ENCODE data around the gene FCRL4.
"Not testable (repeated sequence)": the region's sequence is repeated elsewhere in the genome, so short reads cannot be mapped to it uniquely, and the experiment has no call there.

Gene FCRL4

DNA sequence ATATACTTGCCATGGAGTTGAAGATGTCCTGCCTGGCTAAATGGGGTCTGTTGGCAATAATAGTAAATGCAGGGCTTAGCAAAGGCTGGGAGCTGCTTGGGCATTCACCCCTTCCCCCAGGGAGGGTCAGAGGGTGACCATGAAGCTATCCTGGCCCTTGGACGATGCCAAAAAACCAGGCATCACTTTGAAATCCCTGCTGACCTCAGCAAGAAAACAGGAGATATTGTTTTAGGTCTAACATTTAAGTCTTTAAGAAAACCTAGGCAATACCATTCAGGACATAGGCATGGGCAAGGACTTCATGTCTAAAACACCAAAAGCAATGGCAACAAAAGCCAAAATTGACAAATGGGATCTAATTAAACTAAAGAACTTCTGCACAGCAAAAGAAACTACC, 49.8 kb downstream of the FCRL4 start:
- not testable (repeated sequence) for H3K27me3 ChIP-seq (ENCODE audit: insufficient read depth, low read length); H3K9me3 ChIP-seq (ENCODE audit: insufficient read depth, low read depth, low read length); H3K9ac ChIP-seq (ENCODE audit: low read depth, low read length); H3K36me3 ChIP-seq (ENCODE audit: insufficient read depth, low read length); H3K4me3 ChIP-seq (ENCODE audit: low read length); H3K4me1 ChIP-seq (ENCODE audit: insufficient read depth, low read length); H3K27ac ChIP-seq (ENCODE audit: low read depth, low read length)
- whole genome bisulfite sequencing = 100% methylated on average over 1 of the region's 1 CpG

DNA sequence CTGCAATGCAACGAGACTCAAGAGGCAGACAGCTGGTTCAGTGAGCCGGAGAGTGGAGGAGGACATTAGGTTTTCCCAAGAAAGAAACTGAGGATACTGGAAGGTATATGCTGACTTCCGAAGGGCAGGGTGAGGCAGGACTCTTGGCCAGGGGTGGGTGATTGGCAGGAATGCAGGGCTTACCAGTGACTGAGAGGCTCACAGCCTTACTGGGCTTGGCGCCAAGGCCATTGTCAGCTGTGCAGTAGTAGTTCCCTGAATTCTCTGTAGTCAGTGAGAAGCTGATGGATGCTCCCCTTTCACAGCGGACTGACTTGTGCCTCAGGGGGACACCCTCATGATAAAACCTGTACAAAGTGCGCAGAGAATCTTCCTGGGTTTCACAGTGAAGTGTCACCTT, 55.2 kb downstream of the FCRL4 start:
- WGBS = 91% methylated on average over 6 of the region's 6 CpGs
- H3K27ac ChIP-seq (ENCODE audit: low read depth, low read length) = no peak overlapping the region

DNA sequence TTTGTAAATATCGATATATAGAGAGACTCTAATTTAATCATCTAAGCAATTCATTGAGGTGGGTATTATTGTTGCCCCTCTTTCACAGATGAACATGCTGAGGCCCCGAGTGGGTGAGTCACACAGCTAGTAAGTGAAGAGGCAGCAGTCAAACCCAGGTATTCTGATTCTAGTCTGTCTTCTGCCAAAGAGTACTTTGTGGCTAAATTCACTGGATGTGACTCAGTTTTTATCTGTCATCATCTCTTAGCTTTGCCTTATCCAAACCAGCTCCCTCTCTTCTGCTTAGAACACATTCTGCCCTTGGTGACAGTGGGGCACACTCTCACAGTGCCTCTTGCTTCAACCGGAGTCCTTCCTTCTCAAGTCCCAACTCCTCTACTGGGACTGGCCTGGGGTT, 57.0 kb downstream of the FCRL4 start:
- 94% methylated on average over 3 of the region's 3 CpGs for WGBS
- Histone ChIP-seq H3K27me3 (ENCODE audit: insufficient read depth, low read length) (no peaks in the 10 kb centered on the region), H3K9ac (ENCODE audit: low read depth, low read length) (no peak overlapping the region), H3K36me3 (ENCODE audit: insufficient read depth, low read length) (no peaks in the 10 kb centered on the region), H3K4me3 (ENCODE audit: low read length) (no peak overlapping the region), H3K27ac (ENCODE audit: low read depth, low read length) (no peak overlapping the region), H3K9me3 (ENCODE audit: insufficient read depth, low read depth, low read length) (peaks cover 7% of the 10 kb centered on the region; the same call in 1 of the 2 replicates), H3K4me1 (ENCODE audit: insufficient read depth, low read length) (peaks cover 26% of the 10 kb centered on the region)

More for the DNA sequence above, 55.2 kb downstream of the FCRL4 start:
- H3K36me3 ChIP-seq (ENCODE audit: insufficient read depth, low read length) = no peaks in the 10 kb centered on the region
- no peaks in the 10 kb centered on the region for H3K27me3 ChIP-seq (ENCODE audit: insufficient read depth, low read length)
- H3K4me1 ChIP-seq (ENCODE audit: insufficient read depth, low read length) = peaks cover 26% of the 10 kb centered on the region
- H3K4me3 ChIP-seq (ENCODE audit: low read length) = no peak overlapping the region
- H3K9ac ChIP-seq (ENCODE audit: low read depth, low read length) = no peak overlapping the region
- H3K9me3 ChIP-seq (ENCODE audit: insufficient read depth, low read depth, low read length) = peaks cover 3% of the 10 kb centered on the region; the same call in 1 of the 2 replicates

DNA sequence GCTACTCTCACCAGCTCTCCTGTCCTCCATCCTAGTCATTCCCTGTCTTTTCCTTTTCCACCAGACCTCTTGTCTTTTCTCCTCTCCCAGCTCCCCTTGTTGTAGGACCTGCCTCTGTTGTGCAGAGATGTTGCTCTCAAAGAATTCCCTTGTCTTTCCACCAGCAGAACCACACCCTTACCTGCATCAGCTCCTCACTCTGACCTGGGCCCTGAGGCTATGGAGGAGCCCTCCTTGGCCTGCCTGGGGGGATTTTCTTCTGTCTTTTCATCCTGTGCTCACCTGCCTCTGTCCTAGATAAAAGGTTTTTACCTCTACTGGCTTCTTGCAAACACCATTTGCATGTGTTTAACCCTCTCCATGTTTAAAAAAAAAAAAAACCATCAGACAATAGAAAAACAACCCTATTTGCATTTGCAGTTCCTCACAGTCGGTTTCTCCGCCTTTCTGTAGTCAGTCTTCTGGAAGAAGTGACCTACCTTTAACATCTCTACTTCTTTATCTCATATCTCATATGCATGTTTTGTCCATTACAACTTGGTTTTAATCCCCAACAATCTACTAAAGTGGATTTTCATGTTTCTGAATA, 57.6 kb downstream of the FCRL4 start:
- Histone ChIP-seq H3K9ac (ENCODE audit: low read depth, low read length) (no peak overlapping the region; the same call in 1 of the 2 replicates), H3K36me3 (ENCODE audit: insufficient read depth, low read length) (no peaks in the 10 kb centered on the region), H3K9me3 (ENCODE audit: insufficient read depth, low read depth, low read length) (peaks cover 7% of the 10 kb centered on the region; the same call in 1 of the 2 replicates), H3K27me3 (ENCODE audit: insufficient read depth, low read length) (no peaks in the 10 kb centered on the region), H3K4me1 (ENCODE audit: insufficient read depth, low read length) (peaks cover 26% of the 10 kb centered on the region), H3K27ac (ENCODE audit: low read depth, low read length) (peak overlapping the region; percentile 38; the same call in 1 of the 2 replicates), H3K4me3 (ENCODE audit: low read length) (no peak overlapping the region)
- 8% methylated on average over 2 of the region's 2 CpGs for WGBS

DNA sequence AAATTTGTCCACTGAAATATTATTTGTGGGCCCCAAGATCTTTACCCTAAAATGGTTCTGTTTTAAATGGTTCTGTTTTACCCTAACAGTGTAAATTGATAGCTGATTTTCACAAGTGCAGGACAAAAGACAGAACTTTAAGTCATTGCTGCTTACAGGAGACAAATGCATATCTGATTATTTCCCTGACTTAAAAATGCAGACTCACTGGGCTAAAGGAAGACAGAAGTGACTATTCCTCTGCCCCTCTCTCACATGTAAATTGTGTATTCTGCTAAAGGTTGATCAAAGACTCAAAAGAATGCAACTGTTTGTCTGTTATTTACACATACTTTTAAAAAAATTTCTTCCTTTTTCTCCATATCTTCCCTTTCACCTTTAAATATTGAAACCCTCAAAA, 58.3 kb downstream of the FCRL4 start:
- H3K36me3 ChIP-seq (ENCODE audit: insufficient read depth, low read length) = no peaks in the 10 kb centered on the region
- H3K27me3 ChIP-seq (ENCODE audit: insufficient read depth, low read length) = no peaks in the 10 kb centered on the region
- H3K4me1 ChIP-seq (ENCODE audit: insufficient read depth, low read length) = peaks cover 26% of the 10 kb centered on the region
- H3K9me3 ChIP-seq (ENCODE audit: insufficient read depth, low read depth, low read length) = peaks cover 7% of the 10 kb centered on the region; the same call in 1 of the 2 replicates
- H3K27ac ChIP-seq (ENCODE audit: low read depth, low read length) = peak overlapping the region; percentile 38; the same call in 1 of the 2 replicates
- H3K4me3 ChIP-seq (ENCODE audit: low read length) = no peak overlapping the region
- no peak overlapping the region for H3K9ac ChIP-seq (ENCODE audit: low read depth, low read length)

DNA sequence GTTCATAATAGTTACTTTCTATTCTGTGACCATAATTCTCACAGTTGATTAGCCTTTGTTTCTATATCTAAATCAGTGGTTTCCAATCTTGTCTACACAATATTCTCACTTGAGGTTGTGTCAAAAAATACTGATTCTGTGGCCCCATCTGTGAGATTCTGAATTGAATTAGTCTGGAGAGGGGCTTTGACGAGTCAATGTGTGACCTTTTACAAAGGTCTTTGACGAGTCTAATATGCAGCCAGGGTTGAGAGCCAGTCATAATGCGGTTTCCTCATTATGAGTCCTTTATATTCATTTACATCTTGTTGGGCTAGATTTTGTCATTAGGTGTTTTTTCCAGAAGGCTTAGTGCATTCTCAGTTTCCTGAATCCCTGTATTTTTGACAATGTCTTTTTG, 65.3 kb downstream of the FCRL4 start:
- no peak overlapping the region for H3K27ac ChIP-seq (ENCODE audit: low read depth, low read length)
- 94% methylated on average over 3 of the region's 3 CpGs for WGBS
- H3K27me3 ChIP-seq (ENCODE audit: insufficient read depth, low read length) = no peaks in the 10 kb centered on the region
- peaks cover 4% of the 10 kb centered on the region; the same call in 1 of the 2 replicates for H3K9me3 ChIP-seq (ENCODE audit: insufficient read depth, low read depth, low read length)
- no peaks in the 10 kb centered on the region for H3K4me1 ChIP-seq (ENCODE audit: insufficient read depth, low read length)
- H3K9ac ChIP-seq (ENCODE audit: low read depth, low read length) = no peak overlapping the region
- H3K36me3 ChIP-seq (ENCODE audit: insufficient read depth, low read length) = no peaks in the 10 kb centered on the region
- no peak overlapping the region for H3K4me3 ChIP-seq (ENCODE audit: low read length)

DNA sequence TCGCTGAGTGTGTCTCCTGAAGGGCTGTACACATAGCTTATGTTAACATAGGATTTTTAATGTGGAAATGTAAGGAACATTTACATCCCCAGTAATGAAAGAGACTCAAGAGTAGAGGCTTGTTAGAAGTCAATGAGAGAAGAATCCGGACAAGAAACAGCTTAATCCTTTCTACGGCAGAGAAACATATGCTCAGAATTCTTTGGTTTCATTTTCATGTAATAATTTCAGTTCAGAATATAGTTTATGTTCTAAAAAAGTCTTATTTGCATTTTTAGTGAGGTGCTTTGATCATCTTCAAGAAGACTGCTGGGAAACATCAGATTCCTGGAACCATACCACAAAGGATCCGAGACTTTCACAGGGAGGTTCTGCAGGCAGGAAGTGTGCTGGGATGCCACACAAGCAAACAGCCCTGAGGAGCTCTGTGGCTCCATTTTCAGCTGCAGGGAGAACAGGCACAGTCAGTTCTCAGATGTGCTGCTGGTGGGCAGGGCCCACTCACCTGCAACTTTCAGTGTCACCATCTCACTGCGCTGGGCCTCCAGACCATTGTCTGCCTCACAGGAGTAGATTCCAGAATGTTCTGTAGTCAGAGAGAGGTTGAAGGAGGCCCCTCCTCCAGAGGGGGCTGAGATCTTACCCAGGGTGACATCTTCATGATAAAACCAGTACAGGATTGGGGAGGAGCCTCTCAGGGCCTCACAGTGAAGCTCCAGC, 74.0 kb downstream of the FCRL4 start:
- no peak overlapping the region for H3K27ac ChIP-seq (ENCODE audit: low read depth, low read length)
- 99% methylated on average over 5 of the region's 5 CpGs for WGBS
- no peaks in the 10 kb centered on the region for H3K36me3 ChIP-seq (ENCODE audit: insufficient read depth, low read length)
- no peak overlapping the region for H3K4me3 ChIP-seq (ENCODE audit: low read length)
- no peaks in the 10 kb centered on the region for H3K4me1 ChIP-seq (ENCODE audit: insufficient read depth, low read length)
- H3K27me3 ChIP-seq (ENCODE audit: insufficient read depth, low read length) = no peaks in the 10 kb centered on the region
- no peak overlapping the region for H3K9ac ChIP-seq (ENCODE audit: low read depth, low read length)
- no peaks in the 10 kb centered on the region for H3K9me3 ChIP-seq (ENCODE audit: insufficient read depth, low read depth, low read length)
